Natural killer cell (primary cell): ENCODE data around the gene HLA-DRB5. TPM values are rescaled to one million over a fixed set of nuclear protein-coding genes. Genes with fewer than 3 reads are reported as not detected.
"Not testable (repeated sequence)": the region's sequence is repeated elsewhere in the genome, so short reads cannot be mapped to it uniquely, and the experiment has no call there.

ENCODE experiments used
- ATAC-seq, 3 donors: fragments of 150-1000 bp in 2 of 3; fragments of 200-7000 bp in 1 of 3; cut with Tn5 transposase; 1 replicate in 1 of 3; 2 replicates in 2 of 3; pipeline ENCODE4 v1.10.0; 2021; ENCODE audit warnings: mild to moderate bottlenecking in 2 of 3, moderate library complexity in 2 of 3
- DNase-seq, 2 donors: peaks; one replicate each; pipeline versions ENCODE4 v3.0.0 to v3.0.0-alpha.2; 2013 to 2021; ENCODE audit warnings: mixed read lengths in 1 of 2
- H3K27ac ChIP-seq: one replicate; pipeline ENCODE4 v1.5.1; 2013; ENCODE audit warnings: mild to moderate bottlenecking, low read length
- H3K27me3 ChIP-seq: one replicate; pipeline ENCODE4 v1.6.1; 2013; ENCODE audit warnings: low read length; ENCODE audit not compliant: control insufficient read depth, insufficient read depth
- H3K36me3 ChIP-seq: one replicate; pipeline ENCODE4 v1.6.1; 2013; ENCODE audit warnings: low read length; ENCODE audit not compliant: control insufficient read depth, insufficient read depth
- H3K4me1 ChIP-seq: one replicate; pipeline ENCODE4 v1.6.1; 2013; ENCODE audit warnings: low read length; ENCODE audit not compliant: control insufficient read depth, insufficient read depth
- H3K4me3 ChIP-seq: one replicate; pipeline ENCODE4 v1.5.1; 2013; ENCODE audit warnings: low read length
- H3K9me3 ChIP-seq: one replicate; pipeline ENCODE4 v1.6.1; 2013; ENCODE audit warnings: low read length; ENCODE audit not compliant: control insufficient read depth, insufficient read depth
- H3K27ac Mint-ChIP-seq, 2 donors: one replicate each; pipeline ENCODE4 v1.8.0; 2022; ENCODE audit warnings: mild to moderate bottlenecking in 2 of 2, mixed read lengths in 2 of 2, moderate library complexity in 1 of 2
- H3K27me3 Mint-ChIP-seq, 2 donors: one replicate each; pipeline ENCODE4 v1.8.0; 2022; ENCODE audit warnings: low read depth in 2 of 2, mixed read lengths in 2 of 2
- H3K36me3 Mint-ChIP-seq: one replicate; pipeline ENCODE4 v1.8.0; 2022; ENCODE audit warnings: mixed read lengths
- H3K4me1 Mint-ChIP-seq, 2 donors: one replicate each; pipeline ENCODE4 v1.8.0; 2022; ENCODE audit warnings: mixed read lengths in 2 of 2
- H3K4me3 Mint-ChIP-seq: one replicate; pipeline ENCODE4 v1.8.0; 2022; ENCODE audit warnings: mild to moderate bottlenecking, moderate library complexity, mixed read lengths
- H3K9me3 Mint-ChIP-seq, 2 donors: one replicate each; pipeline ENCODE4 v1.8.0; 2022; ENCODE audit warnings: mixed read lengths in 2 of 2
- WGBS: methylation state at CpG from one replicate; pipeline ENCODE4 v1.1.7; 2013; ENCODE audit warnings: missing lambda C conversion rate; ENCODE audit not compliant: insufficient coverage; 5-methylcytosine and 5-hydroxymethylcytosine counted together
- intact Hi-C: fragments of 100-400 bp; cut with micrococcal nuclease; formaldehyde crosslinking; loops from one replicate; pipeline ENCODE4 v1.14.2; 2022
- total RNA-seq, 4 donors: library from RNA; stranded (reverse); fragments of 120-200 nt in 1 of 4; gene quantifications; one replicate each; pipeline versions ENCODE4 v1.2.3 to v1.2.4, GENCODE V29; 2013 to 2022
- TF ChIP-seq, protein P1 (sequence below): fragments of 200-600 bp; IDR thresholded peaks from one replicate; pipeline ENCODE4 v1.8.0; 2022; ENCODE audit warnings: antibody characterized with exemption

The HLA-DRB5 gene
- total RNA-seq, 3 donors from 2014 or later (not counting 1 experiment from before 2014, with no cell fraction given): 17.9 to 48.5 (median 25.6) TPM

GRCh38 chr6:32472781-32473375 is 57.2 kb downstream of the HLA-DRB5 start:
- H3K4me3 Mint-ChIP-seq: no peak overlapping the region
- peak in 1 of 2 donors; percentile 2 for DNase-seq
- H3K36me3 Mint-ChIP-seq: no peaks in the 10 kb centered on the region
- H3K27me3 Mint-ChIP-seq: peaks cover 15 to 35% of the 10 kb centered on the region in 2 donors
- H3K27me3 ChIP-seq: no peaks in the 10 kb centered on the region
- no peaks in the 10 kb centered on the region for H3K9me3 Mint-ChIP-seq
- H3K4me1 ChIP-seq: peaks cover 3% of the 10 kb centered on the region
- H3K27ac Mint-ChIP-seq: no peak overlapping the region
- no peaks in the 10 kb centered on the region for H3K9me3 ChIP-seq
- no peak overlapping the region for H3K4me3 ChIP-seq
- H3K4me1 Mint-ChIP-seq: peaks cover 0 to 5% of the 10 kb centered on the region in 2 donors
- ATAC-seq: peak in 2 of 3 donors; percentile 10 to 17
- H3K27ac ChIP-seq: peak overlapping the region; percentile 93
- no peaks in the 10 kb centered on the region for H3K36me3 ChIP-seq
- 94% methylated on average over 2 of the region's 5 CpGs for WGBS
- TF ChIP-seq, protein P1, sequence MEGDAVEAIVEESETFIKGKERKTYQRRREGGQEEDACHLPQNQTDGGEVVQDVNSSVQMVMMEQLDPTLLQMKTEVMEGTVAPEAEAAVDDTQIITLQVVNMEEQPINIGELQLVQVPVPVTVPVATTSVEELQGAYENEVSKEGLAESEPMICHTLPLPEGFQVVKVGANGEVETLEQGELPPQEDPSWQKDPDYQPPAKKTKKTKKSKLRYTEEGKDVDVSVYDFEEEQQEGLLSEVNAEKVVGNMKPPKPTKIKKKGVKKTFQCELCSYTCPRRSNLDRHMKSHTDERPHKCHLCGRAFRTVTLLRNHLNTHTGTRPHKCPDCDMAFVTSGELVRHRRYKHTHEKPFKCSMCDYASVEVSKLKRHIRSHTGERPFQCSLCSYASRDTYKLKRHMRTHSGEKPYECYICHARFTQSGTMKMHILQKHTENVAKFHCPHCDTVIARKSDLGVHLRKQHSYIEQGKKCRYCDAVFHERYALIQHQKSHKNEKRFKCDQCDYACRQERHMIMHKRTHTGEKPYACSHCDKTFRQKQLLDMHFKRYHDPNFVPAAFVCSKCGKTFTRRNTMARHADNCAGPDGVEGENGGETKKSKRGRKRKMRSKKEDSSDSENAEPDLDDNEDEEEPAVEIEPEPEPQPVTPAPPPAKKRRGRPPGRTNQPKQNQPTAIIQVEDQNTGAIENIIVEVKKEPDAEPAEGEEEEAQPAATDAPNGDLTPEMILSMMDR: no peak
- intact Hi-C loops: no loop called here

GRCh38 chr6:32467743-32468503 is 62.2 kb downstream of the HLA-DRB5 start:
- H3K27me3 ChIP-seq, H3K4me1 ChIP-seq, intact Hi-C loops, H3K9me3 ChIP-seq, H3K36me3 ChIP-seq, H3K27ac Mint-ChIP-seq, H3K9me3 Mint-ChIP-seq, ATAC-seq, H3K36me3 Mint-ChIP-seq, H3K4me3 ChIP-seq, H3K4me3 Mint-ChIP-seq, DNase-seq, H3K4me1 Mint-ChIP-seq, H3K27ac ChIP-seq: not testable (repeated sequence)
- H3K27me3 Mint-ChIP-seq: peaks cover 23 to 30% of the 10 kb centered on the region in 2 donors
- WGBS: 100% methylated on average over 1 of the region's 5 CpGs

Other genes starting within 250 kb of the HLA-DRB5 start
- not detected for gene TSBP1, start 158.4 kb downstream of the HLA-DRB5 start, total RNA-seq
- gene BTNL2, start 123.1 kb downstream of the HLA-DRB5 start, total RNA-seq: not detected
- gene HLA-DRA, start 90.4 kb downstream of the HLA-DRB5 start, total RNA-seq: 100 to 1,000 TPM in 2 of 3 donors, 10 to 100 TPM in 1; 49.9 to 160 (median 123) TPM
- gene HLA-DRB1, start 59.6 kb upstream of the HLA-DRB5 start, total RNA-seq: 100 to 1,000 TPM in 1 of 3 donors, 10 to 100 TPM in 2; 42.8 to 123 (median 53.9) TPM
- 10 to 100 TPM in 2 of 3 donors, 1 to 10 TPM in 1; 7.0 to 46.7 (median 39.9) TPM for gene HLA-DQA1, start 107.1 kb upstream of the HLA-DRB5 start, total RNA-seq
- gene HLA-DQB1, start 136.4 kb upstream of the HLA-DRB5 start, total RNA-seq: 10 to 100 TPM; 24.8 to 97.3 (median 25.5) TPM
- 10 to 100 TPM in 1 of 3 donors, 1 to 10 TPM in 1, not detected in 1; 1.4 to 15.2 TPM for gene HLA-DQA2, start 211.1 kb upstream of the HLA-DRB5 start, total RNA-seq
- gene HLA-DQB2, start 233.2 kb upstream of the HLA-DRB5 start, total RNA-seq: 1 to 10 TPM in 1 of 3 donors, not detected in 2; 8.2 TPM